HG03139 (cell line): ENCODE data around the gene HOXB13.
"Not testable (repeated sequence)": the region's sequence is repeated elsewhere in the genome, so short reads cannot be mapped to it uniquely, and the experiment has no call there.

Source experiments
- ATAC-seq: cut with Tn5 transposase; IDR thresholded peaks from one replicate; pipeline ENCODE4 v1.9.1; 2021; ENCODE audit not compliant: unreplicated experiment

Gene HOXB13

GRCh38 chr17:48726916-48727286, 1.6 kb downstream of the HOXB13 start:
- no peak for ATAC-seq

- ATAC-seq: no peak
Observed at GRCh38 chr17:48726114-48726915, 2.2 kb downstream of the HOXB13 start.

- no peak for ATAC-seq
Observed at GRCh38 chr17:48725288-48726064, 3.1 kb downstream of the HOXB13 start.

GRCh38 chr17:48725004-48725287, 3.6 kb downstream of the HOXB13 start:
- ATAC-seq: no peak

- no peak for ATAC-seq
Observed at GRCh38 chr17:48724251-48725003, 4.1 kb downstream of the HOXB13 start.

- no peak for ATAC-seq
Observed at GRCh38 chr17:48723423-48724250, 4.9 kb downstream of the HOXB13 start.

- no peak for ATAC-seq
Observed at GRCh38 chr17:48722915-48723422, 5.6 kb downstream of the HOXB13 start, which contains the start of gene PRAC2. PRAC2 (plus strand) TSS chr17:48723185; CDS start chr17:48724411, 1,226 bp downstream.

GRCh38 chr17:48722201-48722907, 6.2 kb downstream of the HOXB13 start, which contains the start of gene PRAC1:
PRAC1 (minus strand) TSS chr17:48722518; CDS start chr17:48722392, 126 bp downstream.
- no peak for ATAC-seq

GRCh38 chr17:48721009-48721402, 7.5 kb downstream of the HOXB13 start:
- no peak for ATAC-seq

- ATAC-seq: no peak
Observed at GRCh38 chr17:48720266-48721008, 8.1 kb downstream of the HOXB13 start.

- no peak for ATAC-seq
Observed at GRCh38 chr17:48719642-48720265, 8.8 kb downstream of the HOXB13 start.

GRCh38 chr17:48718761-48719641, 9.5 kb downstream of the HOXB13 start:
- no peak for ATAC-seq

GRCh38 chr17:48718227-48718760, 10.3 kb downstream of the HOXB13 start:
- no peak for ATAC-seq

GRCh38 chr17:48717367-48718226, 11.0 kb downstream of the HOXB13 start:
- ATAC-seq: no peak

GRCh38 chr17:48716549-48716948, 12.0 kb downstream of the HOXB13 start:
- not testable (repeated sequence) for ATAC-seq
